IMR-90 (cell line): Measurements from ENCODE around the gene VRK2. TPM values are rescaled to one million over a fixed set of nuclear protein-coding genes. Genes with fewer than 3 reads are reported as not detected.
A peak's percentile ranks its signal among the peaks of the same experiment; 100 is the strongest.

Experiments
- ATAC-seq: fragments of 200-7000 bp; cut with Tn5 transposase; 2 replicates; pipeline ENCODE4 v1.9.1; 2020; ENCODE audit warnings: low read depth, mild to moderate bottlenecking, moderate library complexity
- BruUV-seq: library from RNA; stranded (reverse); fragments of 400-500 nt; replicated peaks from 2 replicates; lab custom pipeline; 2021; lab: Mats Ljungman, UMichigan
- CTCF ChIA-PET: fragments of 300-600 bp; formaldehyde crosslinking; extraction: SDS; loops from one replicate; lab custom pipeline; 2021; ENCODE audit warnings: antibody characterized with exemption; lab: Yijun Ruan, JAX
- POLR2A ChIA-PET: fragments of 300-600 bp; sonication (Branson Sonifier 250); formaldehyde crosslinking; loops from one replicate; lab custom pipeline; 2022; ENCODE audit warnings: antibody characterized with exemption; ENCODE audit not compliant: unreplicated experiment; lab: Charles Lee
- DNase-seq: peaks from one replicate; pipeline ENCODE4 v3.0.0; 2013
- H2AFZ ChIP-seq: replicated peaks from 2 replicates; pipeline ENCODE3; 2013; ENCODE audit warnings: low read length, mild to moderate bottlenecking; ENCODE audit not compliant: poor library complexity
- H2AK5ac ChIP-seq: 2 replicates; pipeline ENCODE4 v1.6.1; 2013; ENCODE audit warnings: low read depth, low read length, inconsistent platforms
- H2AK9ac ChIP-seq: replicated peaks from 2 replicates; pipeline ENCODE3; 2013; ENCODE audit warnings: mild to moderate bottlenecking, low read depth, low read length, moderate library complexity; ENCODE audit not compliant: poor library complexity
- H2BK120ac ChIP-seq: 2 replicates; pipeline ENCODE4 v1.6.1; 2013; ENCODE audit warnings: low read depth, low read length, inconsistent platforms
- H2BK15ac ChIP-seq: 3 replicates; pipeline ENCODE4 v1.6.1; 2013; ENCODE audit warnings: low read depth, low read length, inconsistent platforms
- H2BK20ac ChIP-seq: 2 replicates; pipeline ENCODE4 v1.6.1; 2013; ENCODE audit warnings: low read depth, mild to moderate bottlenecking, inconsistent platforms, low read length, moderate library complexity
- H2BK5ac ChIP-seq: 2 replicates; pipeline ENCODE4 v1.6.1; 2013; ENCODE audit warnings: mild to moderate bottlenecking, low read depth, low read length, inconsistent platforms; ENCODE audit not compliant: poor library complexity, severe bottlenecking
- H3K14ac ChIP-seq: replicated peaks from 2 replicates; pipeline ENCODE4 v1.6.1; 2013; ENCODE audit warnings: low read depth, low read length, inconsistent platforms
- H3K18ac ChIP-seq: 2 replicates; pipeline ENCODE4 v1.6.1; 2013; ENCODE audit warnings: low read depth, low read length, control low read depth
- H3K23ac ChIP-seq: 2 replicates; pipeline ENCODE4 v1.6.1; 2013; ENCODE audit warnings: low read depth, low read length, inconsistent platforms
- H3K27ac ChIP-seq: 2 replicates; pipeline ENCODE4 v1.5.1; 2013; ENCODE audit warnings: mild to moderate bottlenecking, control low read depth, low read length; ENCODE audit not compliant: insufficient read depth
- H3K27me3 ChIP-seq: 2 replicates; pipeline ENCODE4 v1.6.1; 2013; ENCODE audit warnings: low read length; ENCODE audit not compliant: control insufficient read depth, insufficient read depth
- H3K36me3 ChIP-seq: 2 replicates; pipeline ENCODE4 v1.6.1; 2013; ENCODE audit warnings: low read length, mixed read lengths; ENCODE audit not compliant: control insufficient read depth, insufficient read depth
- H3K4ac ChIP-seq: 2 replicates; pipeline ENCODE4 v1.6.1; 2013; ENCODE audit warnings: low read depth, low read length, inconsistent platforms
- H3K4me1 ChIP-seq: 2 replicates; pipeline ENCODE4 v1.6.1; 2013; ENCODE audit warnings: low read length, mixed read lengths; ENCODE audit not compliant: control insufficient read depth, insufficient read depth
- H3K4me2 ChIP-seq: 2 replicates; pipeline ENCODE4 v1.6.1; 2013; ENCODE audit warnings: low read depth, mild to moderate bottlenecking, control low read depth, low read length, moderate library complexity
- H3K4me3 ChIP-seq: 2 replicates; pipeline ENCODE4 v1.5.1; 2013; ENCODE audit warnings: low read depth, mild to moderate bottlenecking, control low read depth, low read length, moderate library complexity; ENCODE audit not compliant: insufficient read depth
- H3K56ac ChIP-seq: 2 replicates; pipeline ENCODE4 v1.6.1; 2013; ENCODE audit warnings: low read length, inconsistent platforms; ENCODE audit not compliant: insufficient read depth; ENCODE audit errors: extremely low read depth
- H3K79me1 ChIP-seq, 2 experiments: 2 replicates each; pipeline ENCODE4 v1.6.1; 2013; ENCODE audit warnings: low read length in 2 of 2, inconsistent platforms in 1 of 2, low read depth in 1 of 2
- H3K9ac ChIP-seq: 2 replicates; pipeline ENCODE4 v1.6.1; 2013; ENCODE audit warnings: low read depth, low read length, control low read depth
- H3K9me1 ChIP-seq: 2 replicates; pipeline ENCODE4 v1.6.1; 2013; ENCODE audit warnings: low read length, inconsistent platforms; ENCODE audit not compliant: insufficient read depth
- H3K9me3 ChIP-seq: 2 replicates; pipeline ENCODE4 v1.6.1; 2013; ENCODE audit warnings: low read length; ENCODE audit not compliant: control insufficient read depth, insufficient read depth
- H4K20me1 ChIP-seq: 2 replicates; pipeline ENCODE4 v1.6.1; 2013; ENCODE audit warnings: low read length, inconsistent platforms; ENCODE audit not compliant: insufficient read depth
- H4K5ac ChIP-seq: 2 replicates; pipeline ENCODE4 v1.6.1; 2013; ENCODE audit warnings: mild to moderate bottlenecking, low read depth, low read length, control low read depth
- H4K8ac ChIP-seq, 2 experiments: 2 replicates each; pipeline ENCODE4 v1.6.1; 2013; ENCODE audit warnings: low read depth in 2 of 2, low read length in 2 of 2, control low read depth in 1 of 2, inconsistent platforms in 1 of 2
- H4K91ac ChIP-seq: 2 replicates; pipeline ENCODE4 v1.6.1; 2013; ENCODE audit warnings: low read depth, low read length, inconsistent platforms; ENCODE audit not compliant: insufficient read depth
- BHLHE40 ChIP-seq: fragments of 150-350 bp; IDR thresholded peaks from 2 replicates; pipeline ENCODE4 v1.6.1; 2016; ENCODE audit warnings: mild to moderate bottlenecking, low read depth, low read length
- CEBPB ChIP-seq: IDR thresholded peaks from 2 replicates; pipeline ENCODE4 v1.6.1; 2012; ENCODE audit warnings: low read depth, low read length, improper control_type of control experiment
- CHD1 ChIP-seq: IDR thresholded peaks from 2 replicates; pipeline ENCODE4 v1.6.1; 2012; ENCODE audit warnings: low read depth, low read length, improper control_type of control experiment
- CTCF ChIP-seq: conservative IDR thresholded peaks from 2 replicates; pipeline ENCODE4 v1.5.1; 2012; ENCODE audit warnings: mild to moderate bottlenecking, low read depth, low read length, improper control_type of control experiment
- FOS ChIP-seq: fragments of 150-350 bp; IDR thresholded peaks from 2 replicates; pipeline ENCODE4 v1.6.1; 2016; ENCODE audit warnings: low read depth, low read length
- MAZ ChIP-seq: IDR thresholded peaks from 2 replicates; pipeline ENCODE4 v1.6.1; 2012; ENCODE audit warnings: low read depth, mild to moderate bottlenecking, low read length, improper control_type of control experiment, moderate library complexity, borderline replicate concordance
- MXI1 ChIP-seq: IDR thresholded peaks from 2 replicates; pipeline ENCODE4 v1.6.1; 2012; ENCODE audit warnings: low read depth, mild to moderate bottlenecking, low read length, moderate library complexity, borderline replicate concordance
- NFE2L2 ChIP-seq: fragments of 150-350 bp; IDR thresholded peaks from 2 replicates; pipeline ENCODE4 v1.6.1; 2016; ENCODE audit warnings: low read depth, mild to moderate bottlenecking, low read length
- POLR2A ChIP-seq: IDR thresholded peaks from 2 replicates; pipeline ENCODE4 v1.6.1; 2012; ENCODE audit warnings: mild to moderate bottlenecking, low read depth, low read length
- RAD21 ChIP-seq: IDR thresholded peaks from 2 replicates; pipeline ENCODE4 v1.6.1; 2012; ENCODE audit warnings: low read length, improper control_type of control experiment
- RCOR1 ChIP-seq: IDR thresholded peaks from 2 replicates; pipeline ENCODE4 v1.6.1; 2012; ENCODE audit warnings: mild to moderate bottlenecking, low read length, improper control_type of control experiment; ENCODE audit not compliant: insufficient replicate concordance
- RFX5 ChIP-seq: IDR thresholded peaks from 2 replicates; pipeline ENCODE4 v1.8.0; 2012; ENCODE audit warnings: low read depth, mild to moderate bottlenecking, low read length, moderate library complexity
- SMC3 ChIP-seq: fragments of 150-350 bp; IDR thresholded peaks from 2 replicates; pipeline ENCODE4 v1.6.1; 2016; ENCODE audit warnings: low read depth, mild to moderate bottlenecking, antibody characterized with exemption, low read length, moderate library complexity
- USF2 ChIP-seq: fragments of 150-350 bp; IDR thresholded peaks from 2 replicates; pipeline ENCODE4 v1.6.1; 2017; ENCODE audit warnings: mild to moderate bottlenecking, antibody characterized with exemption, low read length, low read depth
- WGBS, 2 experiments: methylation state at CpG; one replicate each; pipeline versions ENCODE4 v1.1.5 to v1.1.7; 2013; ENCODE audit warnings: missing lambda C conversion rate in 2 of 2; ENCODE audit not compliant: insufficient read length in 1 of 2; ENCODE audit errors: extremely low coverage in 2 of 2; 5-methylcytosine and 5-hydroxymethylcytosine counted together
- dilution Hi-C: fragments of 300-500 bp; cut with HindIII; formaldehyde crosslinking; loops from one replicate; pipeline ENCODE4 v1.14.3; 2018; ENCODE audit warnings: low sequenced_read_pairs; ENCODE audit not compliant: unreplicated experiment
- in situ Hi-C: fragments of 300-500 bp; cut with MboI; formaldehyde crosslinking; loops from 3 replicates; pipeline ENCODE4 v1.14.3; 2019; ENCODE audit warnings: low sequenced_read_pairs, inconsistent platforms, mixed read lengths
- intact Hi-C: fragments of 100-400 bp; cut with micrococcal nuclease; formaldehyde crosslinking; loops from 2 replicates; pipeline ENCODE4 v1.10.0; 2022
- polyA plus RNA-seq, 3 experiments: library from polyadenylated mRNA; depleted of rRNA; stranded (reverse); fragments of >200 nt; gene quantifications; 2 replicates each; pipeline ENCODE4 v1.2.3, GENCODE V29; 2012; ENCODE audit warnings: low replicate concordance in 1 of 3
- total RNA-seq: library from RNA; depleted of rRNA; stranded (reverse); fragments of >200 nt; gene quantifications from 2 replicates; pipeline ENCODE4 v1.2.3, GENCODE V29; 2012

Gene VRK2
- total and polyA plus RNA-seq, 2 of the 4 experiments (the other 2 are of a cell fraction), result 12.2 to 22.8 TPM

- CTCF ChIA-PET, result no interaction called here
- POLR2A ChIA-PET, result no interaction called here
- Histone ChIP-seq H2AFZ (no peak overlapping the region), H4K5ac (no peak overlapping the region), H3K23ac (peak overlapping the region; percentile 75), H2AK5ac (no peak overlapping the region), H3K4me1 (peaks cover 4% of the 10 kb centered on the region), H3K4me3 (no peak overlapping the region), H3K18ac (peak overlapping the region; percentile 70; the same call in 1 of the 2 replicates), H3K36me3 (0 out of 2 replicates have a peak, but pooled peaks cover 2% of the 10 kb centered on the region), H4K8ac (peak overlapping the region in 1 of 2 experiments; percentile 41; a peak in 1 of 4 replicates), H3K27ac (no peak overlapping the region), H3K79me1 (peaks cover 11 to 18% of the 10 kb centered on the region in 2 experiments), H2BK5ac (peak overlapping the region; percentile 67), H3K9me3 (no peaks in the 10 kb centered on the region), H3K4me2 (peak overlapping the region; percentile 78; the same call in 1 of the 2 replicates), H4K20me1 (no peaks in the 10 kb centered on the region), H2BK15ac (no peak overlapping the region), H4K91ac (no peak overlapping the region), H3K14ac (peak overlapping the region; percentile 64; the same call in 1 of the 2 replicates), H3K56ac (no peak overlapping the region), H2BK120ac (peak overlapping the region; percentile 47; the same call in 1 of the 2 replicates), H3K27me3 (no peaks in the 10 kb centered on the region), H3K4ac (peak overlapping the region; percentile 45; the same call in 1 of the 2 replicates), H2BK20ac (peak overlapping the region; percentile 53; the same call in 1 of the 2 replicates), H2AK9ac (no peak overlapping the region), H3K9ac (no peak overlapping the region), H3K9me1 (no peaks in the 10 kb centered on the region)
- ATAC-seq (peak; percentile 73), DNase-seq (peak; percentile 77)
- WGBS, 2 experiments, result no CpG with 5 or more reads among the region's 2 CpGs
- BruUV-seq, result no TSS peak
- dilution Hi-C loops (no loop called here), in situ Hi-C loops (no loop called here), intact Hi-C loops (no loop called here)
- no peak for TF ChIP-seq POLR2A
- peak; percentile 29; the same call in 1 of the 2 replicates for TF ChIP-seq CEBPB
- TF ChIP-seq FOS, result 0 out of 2 replicates have a peak, but pooled peaks have one; percentile 24
- no peak for TF ChIP-seq MXI1
- no peak for TF ChIP-seq RFX5
- no peak for TF ChIP-seq CHD1
- TF ChIP-seq RAD21, result no peak
- no peak for TF ChIP-seq NFE2L2
- no peak for TF ChIP-seq CTCF
- TF ChIP-seq MAZ, result no peak
- TF ChIP-seq SMC3, result no peak
- no peak for TF ChIP-seq BHLHE40
- no peak for TF ChIP-seq USF2
- TF ChIP-seq RCOR1, result no peak
Measured at GRCh38 chr2:58063641-58064040, 17.0 kb downstream of the VRK2 start.
